ENCODE data around the gene NFE2L2.

The NFE2L2 gene

GRCh38 chr2:177302552-177302951, 38.0 kb upstream of the NFE2L2 start:
- no peak for DNase-seq (ENCODE audit: low read depth)
- no peak overlapping the region for H3K4me3 ChIP-seq (ENCODE audit: low read depth, low read length)
- TF ChIP-seq, protein P1, sequence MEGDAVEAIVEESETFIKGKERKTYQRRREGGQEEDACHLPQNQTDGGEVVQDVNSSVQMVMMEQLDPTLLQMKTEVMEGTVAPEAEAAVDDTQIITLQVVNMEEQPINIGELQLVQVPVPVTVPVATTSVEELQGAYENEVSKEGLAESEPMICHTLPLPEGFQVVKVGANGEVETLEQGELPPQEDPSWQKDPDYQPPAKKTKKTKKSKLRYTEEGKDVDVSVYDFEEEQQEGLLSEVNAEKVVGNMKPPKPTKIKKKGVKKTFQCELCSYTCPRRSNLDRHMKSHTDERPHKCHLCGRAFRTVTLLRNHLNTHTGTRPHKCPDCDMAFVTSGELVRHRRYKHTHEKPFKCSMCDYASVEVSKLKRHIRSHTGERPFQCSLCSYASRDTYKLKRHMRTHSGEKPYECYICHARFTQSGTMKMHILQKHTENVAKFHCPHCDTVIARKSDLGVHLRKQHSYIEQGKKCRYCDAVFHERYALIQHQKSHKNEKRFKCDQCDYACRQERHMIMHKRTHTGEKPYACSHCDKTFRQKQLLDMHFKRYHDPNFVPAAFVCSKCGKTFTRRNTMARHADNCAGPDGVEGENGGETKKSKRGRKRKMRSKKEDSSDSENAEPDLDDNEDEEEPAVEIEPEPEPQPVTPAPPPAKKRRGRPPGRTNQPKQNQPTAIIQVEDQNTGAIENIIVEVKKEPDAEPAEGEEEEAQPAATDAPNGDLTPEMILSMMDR (conservative IDR thresholded peaks at IDR 0.05; ENCODE audit: low read depth, low read length): no peak

DNA sequence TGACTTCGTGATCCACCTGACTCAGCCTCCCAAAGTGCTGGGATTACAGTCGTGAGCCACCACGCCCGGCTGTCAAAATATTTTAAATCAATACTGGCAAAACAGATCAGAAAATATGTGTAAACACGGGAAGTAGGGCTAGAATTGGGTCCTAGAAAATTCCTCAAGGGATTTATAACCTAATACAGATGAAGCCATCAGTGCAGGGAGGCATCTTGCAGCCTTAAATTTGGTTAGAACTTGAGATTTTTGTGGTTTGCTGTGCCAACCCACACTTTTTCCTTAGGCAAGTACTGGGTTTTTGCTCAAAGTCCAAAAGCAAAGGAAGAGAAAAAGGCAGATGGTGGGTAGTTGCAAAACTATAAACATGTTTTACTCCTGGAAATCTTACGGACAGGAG, 33.7 kb upstream of the NFE2L2 start:
- no peak overlapping the region for H3K4me3 ChIP-seq (ENCODE audit: low read depth, low read length)
- TF ChIP-seq, protein P1 (conservative IDR thresholded peaks at IDR 0.05; ENCODE audit: low read depth, low read length): no peak
- no peak for DNase-seq (ENCODE audit: low read depth)

GRCh38 chr2:177296040-177296439, 31.5 kb upstream of the NFE2L2 start:
- peak; percentile 62 for DNase-seq (ENCODE audit: low read depth)
- TF ChIP-seq, protein P1 (conservative IDR thresholded peaks at IDR 0.05; ENCODE audit: low read depth, low read length): peak; percentile 43
- no peak overlapping the region for H3K4me3 ChIP-seq (ENCODE audit: low read depth, low read length)

DNA sequence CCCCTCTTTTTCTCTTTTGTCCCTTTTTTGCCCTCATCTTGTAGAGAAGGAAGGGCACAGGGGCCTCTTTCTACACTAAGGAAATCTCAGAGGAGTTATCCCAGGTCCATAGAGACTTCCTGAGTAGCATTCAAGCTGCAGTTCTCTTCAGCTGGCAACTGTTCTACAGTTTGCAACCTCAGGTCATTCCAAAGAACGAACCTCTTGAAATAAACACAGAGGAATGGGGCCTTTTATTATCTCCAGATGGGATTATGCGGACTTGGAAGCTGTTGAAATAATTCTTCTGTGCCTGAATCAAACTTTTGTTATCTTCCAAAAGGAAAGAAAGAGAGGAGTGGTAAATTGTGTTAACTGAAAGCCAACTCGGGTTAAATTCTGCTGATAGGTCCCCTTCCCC, 31.0 kb upstream of the NFE2L2 start:
- TF ChIP-seq, protein P1 (conservative IDR thresholded peaks at IDR 0.05; ENCODE audit: low read depth, low read length): no peak
- DNase-seq (ENCODE audit: low read depth): peak; percentile 73
- peak overlapping the region; percentile 15 for H3K4me3 ChIP-seq (ENCODE audit: low read depth, low read length)

DNA sequence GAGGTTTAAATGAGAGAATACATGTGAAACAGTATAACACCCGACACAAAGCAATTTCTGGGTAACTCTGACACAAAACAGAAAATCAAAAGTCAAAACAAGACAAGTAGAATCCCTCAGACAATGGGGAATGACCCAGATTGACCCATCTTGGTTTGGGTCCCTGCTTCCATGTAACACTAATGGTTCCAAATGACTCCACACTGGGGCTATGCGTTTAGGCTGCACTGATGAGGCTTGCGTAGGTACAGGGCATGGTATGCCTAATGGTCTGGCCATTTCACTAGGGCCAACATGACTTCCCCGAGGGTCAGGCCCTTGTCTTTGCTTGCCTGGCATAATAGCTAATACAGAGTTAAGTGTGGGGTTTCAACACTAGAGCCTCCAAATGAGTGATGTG, 27.2 kb upstream of the NFE2L2 start:
- TF ChIP-seq, protein P1 (conservative IDR thresholded peaks at IDR 0.05; ENCODE audit: low read depth, low read length): no peak

DNA sequence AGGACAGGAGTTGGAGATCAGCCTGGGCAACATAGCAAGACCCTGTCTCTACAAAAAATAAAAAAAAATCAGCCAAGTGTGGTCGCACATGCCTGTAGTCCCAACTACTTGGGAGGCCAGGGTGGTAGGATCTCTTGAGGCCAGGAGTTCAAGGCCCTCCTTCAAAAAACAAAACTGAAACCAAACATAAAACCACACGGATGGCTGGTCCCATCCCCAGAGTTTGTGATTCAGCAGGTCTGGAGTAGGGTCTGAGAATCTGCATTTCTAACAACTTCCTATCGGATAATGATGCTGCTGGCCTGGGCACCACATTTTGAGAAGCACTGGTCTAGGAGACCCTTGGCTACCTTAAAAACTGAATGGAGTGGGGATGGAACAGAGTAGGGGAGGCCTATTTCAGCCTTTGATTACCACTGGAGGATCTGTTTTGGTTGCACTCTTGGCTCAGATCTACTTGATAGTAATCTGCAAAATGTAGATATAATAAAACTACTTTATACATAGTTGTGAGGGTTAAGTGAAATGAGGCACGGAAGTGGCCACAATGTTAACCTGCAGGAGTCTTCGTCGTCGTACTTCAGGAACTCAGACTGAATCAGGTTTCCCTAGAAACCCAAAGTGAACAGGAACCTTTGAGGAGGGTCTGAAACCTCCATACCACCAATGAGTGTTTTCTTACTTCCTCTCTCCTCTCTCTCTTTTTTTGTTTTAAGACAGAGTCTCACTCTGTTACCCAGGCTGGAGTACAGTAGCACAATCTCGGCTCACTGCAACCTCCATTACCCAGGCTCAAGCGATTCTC, 25.5 kb upstream of the NFE2L2 start:
- TF ChIP-seq, protein P1 (conservative IDR thresholded peaks at IDR 0.05; ENCODE audit: low read depth, low read length): no peak
- no peak overlapping the region for H3K4me3 ChIP-seq (ENCODE audit: low read depth, low read length)
- no peak for DNase-seq (ENCODE audit: low read depth)

More for the DNA sequence above, 27.2 kb upstream of the NFE2L2 start:
- no peak for DNase-seq (ENCODE audit: low read depth)
- H3K4me3 ChIP-seq (ENCODE audit: low read depth, low read length): no peak overlapping the region

DNA sequence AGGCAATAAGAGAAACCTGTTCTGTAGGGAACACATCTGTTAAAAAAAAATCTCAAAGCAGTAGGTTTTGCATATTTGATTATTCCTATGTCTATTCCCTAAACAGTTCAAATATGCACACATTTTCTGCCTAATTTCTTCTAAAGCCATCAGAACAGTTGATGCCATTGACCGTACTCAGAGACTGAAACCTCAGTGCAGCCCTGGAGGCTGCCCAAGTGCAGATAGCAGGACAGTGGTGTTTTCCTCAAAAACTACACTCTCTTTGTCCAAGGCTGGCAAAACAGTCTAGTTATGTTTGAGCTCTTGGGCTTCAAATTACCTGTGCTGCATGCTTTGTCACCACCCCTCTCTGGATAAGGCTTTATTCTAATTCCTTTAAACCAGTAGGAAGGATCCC, 23.3 kb upstream of the NFE2L2 start:
- H3K4me3 ChIP-seq (ENCODE audit: low read depth, low read length): no peak overlapping the region
- no peak for DNase-seq (ENCODE audit: low read depth)
- TF ChIP-seq, protein P1 (conservative IDR thresholded peaks at IDR 0.05; ENCODE audit: low read depth, low read length): no peak

Measured in choroid plexus epithelial cell (primary cell).